K562 (cell line): Measurements from ENCODE around the gene PBX4. TPM values are rescaled to one million over a fixed set of nuclear protein-coding genes. Genes with fewer than 3 reads are reported as not detected.

Source experiments
- ARID1B ChIP-seq: fragments of 450-650 bp; IDR thresholded peaks from 2 replicates; pipeline ENCODE4 v1.6.1; 2016; ENCODE audit warnings: antibody characterized with exemption, mild to moderate bottlenecking, inconsistent platforms
- BCOR ChIP-seq: fragments of 450-650 bp; IDR thresholded peaks from 2 replicates; pipeline ENCODE4 v1.6.1; 2016
- CBFA2T2 ChIP-seq: fragments of 450-650 bp; conservative IDR thresholded peaks from 2 replicates; pipeline ENCODE4 v1.6.1; 2017; ENCODE audit warnings: mild to moderate bottlenecking
- CREBBP ChIP-seq: IDR thresholded peaks from one replicate; pipeline ENCODE4 v1.6.1; 2012; ENCODE audit warnings: low read depth, mild to moderate bottlenecking, control low read depth, inconsistent platforms, low read length
- ESRRA ChIP-seq: fragments of 450-650 bp; IDR thresholded peaks from 2 replicates; pipeline ENCODE4 v1.6.1; 2014; ENCODE audit warnings: low read depth, mild to moderate bottlenecking, moderate library complexity, borderline replicate concordance
- ETV6 ChIP-seq, 3 experiments: fragments of 150-350 bp in 1 of 3; sonication (generic) in 1 of 3; formaldehyde crosslinking in 1 of 3; IDR thresholded peaks; 2 replicates each; pipeline versions ENCODE4 v1.6.1 to v1.8.0; 2014 to 2022; ENCODE audit warnings: borderline replicate concordance in 2 of 3, low read depth in 2 of 3, antibody characterized with exemption in 1 of 3, low read length in 1 of 3, mild to moderate bottlenecking in 1 of 3, missing genetic modification reagents in 1 of 3
- GATA2 ChIP-seq: sonication (generic); formaldehyde crosslinking; IDR thresholded peaks from 2 replicates; pipeline ENCODE4 v1.4.0; 2020; ENCODE audit warnings: mild to moderate bottlenecking, missing genetic modification reagents
- HDAC2 ChIP-seq: fragments of 450-650 bp; IDR thresholded peaks from 2 replicates; pipeline ENCODE4 v1.6.1; 2016; ENCODE audit warnings: mild to moderate bottlenecking
- KDM2B ChIP-seq: fragments of 250-450 bp; sonication (Bioruptor Pico); IDR thresholded peaks from 2 replicates; pipeline ENCODE4 v1.8.0; 2021; ENCODE audit warnings: mild to moderate bottlenecking, moderate library complexity
- MCM2 ChIP-seq: fragments of 450-650 bp; IDR thresholded peaks from 2 replicates; pipeline ENCODE4 v1.6.1; 2017; ENCODE audit warnings: low read depth, mild to moderate bottlenecking
- NBN ChIP-seq: fragments of 450-650 bp; IDR thresholded peaks from 2 replicates; pipeline ENCODE4 v1.6.1; 2016; ENCODE audit warnings: low read depth, mild to moderate bottlenecking
- OTX1 ChIP-seq: fragments of 450-650 bp; formaldehyde crosslinking; IDR thresholded peaks from 2 replicates; pipeline ENCODE4 v1.4.0; 2022; ENCODE audit warnings: mild to moderate bottlenecking
- POLR2H ChIP-seq: IDR thresholded peaks from 2 replicates; pipeline ENCODE4 v1.6.1; 2016; ENCODE audit warnings: missing genetic modification characterization, low read depth, mild to moderate bottlenecking, control low read depth, missing compliant biosample characterization, moderate library complexity
- PPARD ChIP-seq: fragments of 250-450 bp; sonication (Bioruptor Pico); IDR thresholded peaks from 2 replicates; pipeline ENCODE4 v1.8.0; 2022; ENCODE audit warnings: inconsistent platforms, mild to moderate bottlenecking, moderate library complexity
- SIN3B ChIP-seq: fragments of 450-650 bp; IDR thresholded peaks from 2 replicates; pipeline ENCODE4 v1.6.1; 2017; ENCODE audit warnings: low read depth, mild to moderate bottlenecking, moderate library complexity
- SMAD2 ChIP-seq: fragments of 150-350 bp; IDR thresholded peaks from 2 replicates; pipeline ENCODE4 v1.6.1; 2014; ENCODE audit warnings: low read depth, mild to moderate bottlenecking, low read length
- SMARCC2 ChIP-seq: fragments of 450-650 bp; IDR thresholded peaks from 2 replicates; pipeline ENCODE4 v1.6.1; 2017; ENCODE audit warnings: antibody characterized with exemption, moderate library complexity, mild to moderate bottlenecking, low read depth
- STAT5B ChIP-seq: fragments of 250-450 bp; sonication (Bioruptor Pico); IDR thresholded peaks from 2 replicates; pipeline ENCODE4 v1.8.0; 2021; ENCODE audit warnings: mild to moderate bottlenecking, inconsistent platforms
- THRAP3 ChIP-seq: fragments of 450-650 bp; IDR thresholded peaks from 2 replicates; pipeline ENCODE4 v1.6.1; 2016; ENCODE audit warnings: mild to moderate bottlenecking, inconsistent platforms, borderline replicate concordance
- ZBTB1 ChIP-seq: sonication (generic); formaldehyde crosslinking; IDR thresholded peaks from 2 replicates; pipeline ENCODE4 v1.8.1; 2023; ENCODE audit warnings: missing genetic modification reagents, low read depth, mild to moderate bottlenecking, borderline replicate concordance
- ZNF143 ChIP-seq: sonication (generic); formaldehyde crosslinking; IDR thresholded peaks from 2 replicates; pipeline ENCODE4 v1.9.0; 2022; ENCODE audit warnings: mild to moderate bottlenecking, missing genetic modification reagents
- ZNF280B ChIP-seq: fragments of 250-450 bp; sonication (Bioruptor Pico); IDR thresholded peaks from 2 replicates; pipeline ENCODE4 v1.5.1; 2021; ENCODE audit warnings: mild to moderate bottlenecking
- ZNF512 ChIP-seq: IDR thresholded peaks from 2 replicates; pipeline ENCODE4 v1.6.1; 2016; ENCODE audit warnings: missing genetic modification characterization, missing compliant biosample characterization
- ZNF717 ChIP-seq: fragments of 250-450 bp; sonication (Bioruptor Pico); IDR thresholded peaks from 2 replicates; pipeline ENCODE4 v1.5.0; 2021
- ZNF75A ChIP-seq: fragments of 450-650 bp; formaldehyde crosslinking; IDR thresholded peaks from 2 replicates; pipeline ENCODE4 v1.4.0; 2020; ENCODE audit warnings: mild to moderate bottlenecking
- polyA plus RNA-seq, 8 experiments: library from polyadenylated mRNA; depleted of rRNA in 4 of 8; stranded (reverse) in 5 of 8; unstranded in 3 of 8; fragments of >200 nt; fragmentation: Nextera tagmentation in 2 of 8; fragmentation: Illumina TruSeq in 1 of 8; extraction: Ambion mirVana in 2 of 8; extraction: Trizol in 1 of 8; gene quantifications; 2 replicates each; pipeline versions ENCODE4 v1.2.1 to v1.2.3, GENCODE V29; 2011 to 2014; ENCODE audit warnings: inconsistent platforms in 1 of 8, missing spikeins in 1 of 8
- total RNA-seq, 7 experiments: library from RNA; depleted of rRNA in 6 of 7; stranded (reverse); fragments of >200 nt in 6 of 7; fragmentation: Illumina TruSeq in 2 of 7; extraction: Trizol in 2 of 7; gene quantifications; 2 replicates each; pipeline versions ENCODE4 v1.2.1 to v1.2.3, GENCODE V29; 2011 to 2021; ENCODE audit warnings: low replicate concordance in 1 of 7
- TF ChIP-seq, protein P1 (sequence below): IDR thresholded peaks from 3 replicates; pipeline ENCODE4 v1.6.1; 2011; ENCODE audit warnings: borderline replicate concordance, mild to moderate bottlenecking; ENCODE audit not compliant: insufficient read length, insufficient read depth

Gene PBX4
- total and polyA plus RNA-seq, 9 of the 15 experiments (the other 6 are each of a cell fraction or from before 2014, with no cell fraction given) = 0.11 to 3.8 (median 1.6) TPM; not detected in 1

DNA sequence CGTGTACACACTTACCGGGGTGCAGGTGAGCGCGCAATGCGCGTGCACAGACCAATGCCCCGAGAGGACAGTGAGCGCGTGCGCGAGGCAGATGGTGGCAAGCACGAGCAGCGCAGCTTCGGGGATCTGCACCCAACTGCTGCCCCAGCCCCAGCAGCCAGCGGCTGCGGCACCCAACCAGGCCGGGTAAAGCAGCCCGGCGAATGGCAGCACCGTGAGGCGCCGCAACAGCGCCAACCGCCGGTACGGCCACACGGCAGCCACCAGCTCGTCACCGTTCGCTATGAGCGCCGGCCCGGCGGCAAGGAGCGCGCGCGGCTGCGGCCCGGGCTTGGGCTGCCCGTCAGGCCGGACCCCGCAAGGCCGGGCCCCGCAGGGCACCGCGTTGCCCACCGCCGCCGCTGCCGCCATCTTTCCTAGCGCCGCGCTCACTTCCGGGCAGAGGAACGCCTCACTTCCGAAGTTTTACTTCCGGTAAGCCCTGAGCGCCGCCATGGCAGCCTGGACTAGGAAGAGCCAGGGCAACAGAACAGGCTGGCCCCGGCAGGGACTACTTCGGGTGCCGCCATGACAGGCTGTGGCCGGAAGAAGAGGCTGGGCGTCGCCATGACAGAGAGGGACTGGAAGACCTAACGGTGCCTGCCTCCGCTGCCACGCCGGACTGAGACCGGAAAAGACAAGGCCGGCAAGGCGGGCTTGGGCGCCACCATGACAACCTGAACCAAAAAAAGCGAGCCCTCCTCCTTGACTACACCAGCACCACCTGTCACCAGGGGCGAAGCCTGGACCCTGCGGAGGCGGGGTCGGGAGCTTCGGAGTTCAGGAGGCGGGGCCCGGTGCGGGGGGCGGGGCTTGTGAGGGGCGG is 45.0 kb upstream of the PBX4 start, which contains the start of gene ATP13A1 (continued):
- TF ChIP-seq, protein P1, sequence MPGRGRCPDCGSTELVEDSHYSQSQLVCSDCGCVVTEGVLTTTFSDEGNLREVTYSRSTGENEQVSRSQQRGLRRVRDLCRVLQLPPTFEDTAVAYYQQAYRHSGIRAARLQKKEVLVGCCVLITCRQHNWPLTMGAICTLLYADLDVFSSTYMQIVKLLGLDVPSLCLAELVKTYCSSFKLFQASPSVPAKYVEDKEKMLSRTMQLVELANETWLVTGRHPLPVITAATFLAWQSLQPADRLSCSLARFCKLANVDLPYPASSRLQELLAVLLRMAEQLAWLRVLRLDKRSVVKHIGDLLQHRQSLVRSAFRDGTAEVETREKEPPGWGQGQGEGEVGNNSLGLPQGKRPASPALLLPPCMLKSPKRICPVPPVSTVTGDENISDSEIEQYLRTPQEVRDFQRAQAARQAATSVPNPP = no peak
- no peak for TF ChIP-seq ARID1B
- TF ChIP-seq NBN = no peak
- no peak for TF ChIP-seq BCOR
- no peak for TF ChIP-seq ZNF75A (CRISPR knock-in tag)
- TF ChIP-seq POLR2H (tag) = peak; percentile 82
- TF ChIP-seq SMAD2 = no peak
- peak; percentile 83 to 96; a peak in 3 of 4 replicates for TF ChIP-seq ETV6 (IDR thresholded peaks at IDR 0.05; ENCODE audit: borderline replicate concordance in 1 of 2, low read depth in 2 of 2, low read length in 1 of 2)
- TF ChIP-seq ETV6 (CRISPR knock-in tag; IDR thresholded peaks at IDR 0.05; ENCODE audit: borderline replicate concordance) = peak; percentile 78; the same call in 1 of the 2 replicates
- TF ChIP-seq SIN3B = peak; percentile 92
- no peak for TF ChIP-seq STAT5B
- 0 out of 2 replicates have a peak, but pooled peaks have one; percentile 16 for TF ChIP-seq HDAC2
- no peak for TF ChIP-seq CBFA2T2
- TF ChIP-seq ESRRA = 0 out of 2 replicates have a peak, but pooled peaks have one; percentile 32
- no peak for TF ChIP-seq MCM2
- no peak for TF ChIP-seq ZNF143 (CRISPR knock-in tag)
- TF ChIP-seq CREBBP = no peak
- no peak for TF ChIP-seq KDM2B (CRISPR knock-in tag)
- TF ChIP-seq SMARCC2 = no peak
- no peak for TF ChIP-seq THRAP3
- no peak for TF ChIP-seq ZNF280B
- TF ChIP-seq ZNF717 = no peak
- no peak for TF ChIP-seq ZNF512 (tag)
- TF ChIP-seq GATA2 (CRISPR knock-in tag) = no peak
- no peak; the same call in 1 of the 2 replicates for TF ChIP-seq ZBTB1 (CRISPR knock-in tag)
- peak; percentile 75; the same call in 1 of the 2 replicates for TF ChIP-seq OTX1 (CRISPR knock-in tag)
- TF ChIP-seq PPARD = no peak
